Activated CD4-positive, alpha-beta T cell treated with anti-CD3 and anti-CD28 coated beads, Interleukin-2, amount 50 U/mL, for 24 hours (primary cell): ENCODE measurements around the gene MAML1.
A peak's percentile ranks its signal among the peaks of the same experiment; 100 is the strongest.

Source experiments
- DNase-seq, 2 donors: peaks; one replicate each; pipeline ENCODE4 v3.0.0-alpha.2; 2020; ENCODE audit warnings: low read depth in 1 of 2, low spot score in 1 of 2

The MAML1 gene

DNA sequence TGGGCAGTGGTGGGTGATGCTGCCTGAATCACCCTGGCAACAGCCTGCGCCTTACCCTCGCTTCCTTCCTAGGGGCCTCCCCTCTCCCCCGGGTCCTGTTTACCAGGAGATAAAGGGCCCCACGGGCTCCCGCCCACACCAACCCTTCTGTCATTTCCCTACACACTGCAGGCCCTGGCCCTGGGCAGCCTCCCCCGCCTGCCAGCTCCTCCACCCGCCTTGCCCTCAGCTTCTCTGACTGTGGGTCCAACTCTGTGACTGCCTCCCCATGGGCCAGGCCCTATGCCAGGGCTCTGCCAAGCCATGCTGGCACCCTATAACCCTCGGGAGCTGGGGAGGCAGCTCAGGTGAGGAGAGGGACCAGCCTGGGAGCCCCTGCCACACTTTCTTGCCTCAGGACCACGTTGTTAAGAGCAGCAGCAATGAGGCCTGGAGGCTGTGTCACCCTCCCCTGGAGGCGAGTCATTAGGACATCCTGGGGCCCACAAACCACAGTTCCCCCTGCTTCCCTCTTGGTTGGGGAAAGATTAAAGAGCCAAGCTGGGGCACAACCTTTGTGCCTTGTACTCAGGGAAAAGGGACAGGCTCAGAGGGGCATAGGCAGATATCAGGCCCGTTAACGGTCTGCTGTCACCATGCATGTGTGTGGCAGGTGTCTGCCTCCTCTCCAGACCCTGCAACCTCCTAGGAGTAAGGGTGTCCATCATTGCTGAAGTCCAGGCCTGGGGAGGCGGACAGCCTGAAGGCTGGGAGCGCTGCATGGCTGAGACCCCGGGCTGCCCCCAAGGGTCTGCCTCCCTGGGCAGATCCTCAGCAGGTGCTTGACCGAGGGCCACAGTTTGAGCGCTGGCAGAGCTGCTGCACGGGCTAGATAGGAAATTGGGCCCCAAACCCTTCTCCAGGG lies 71.3 kb downstream of the MAML1 start:
- peak in 1 of 2 donors; percentile 36 for DNase-seq

DNA sequence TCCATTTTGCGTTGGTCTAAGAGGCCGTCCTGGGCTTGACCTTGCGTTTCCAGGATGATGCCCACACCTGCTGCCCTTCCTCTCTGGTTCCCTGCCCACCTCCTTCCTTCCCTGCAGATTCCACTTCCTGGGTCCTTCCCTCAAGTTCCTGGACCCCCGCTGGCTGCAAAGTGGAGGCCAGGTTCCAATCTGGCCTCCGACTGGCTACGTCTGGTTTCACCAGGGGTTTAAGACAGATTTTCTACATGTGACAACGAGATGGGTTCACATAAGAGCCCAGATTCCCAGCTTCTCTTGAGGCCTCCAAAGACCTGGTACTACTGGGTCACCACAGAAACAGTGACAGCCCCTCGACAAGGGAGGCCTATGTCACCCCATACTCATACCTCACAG lies 71.9 kb downstream of the MAML1 start:
- DNase-seq, result no peak

DNA sequence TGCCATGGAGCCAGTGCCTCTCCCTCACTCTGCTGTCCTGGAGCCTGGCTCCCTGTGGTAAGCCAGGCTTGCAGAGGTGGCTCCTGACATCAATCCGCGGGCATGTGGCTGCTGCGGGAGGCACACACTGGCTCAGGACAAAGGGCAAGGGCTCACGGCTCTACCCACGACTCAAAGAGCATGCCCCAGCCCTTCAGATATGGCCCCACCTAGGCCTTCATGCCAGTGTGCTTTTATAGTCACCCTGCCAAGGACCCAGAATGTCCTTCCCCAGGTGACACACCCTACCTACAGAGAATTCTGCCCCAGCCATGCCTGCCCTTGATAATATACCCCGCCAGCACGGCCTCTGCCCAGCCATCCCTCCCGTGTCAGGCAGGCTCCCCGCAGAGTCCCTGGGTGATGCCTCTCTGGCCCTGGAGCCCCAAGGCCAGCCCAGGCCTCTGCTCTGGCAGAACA lies 72.5 kb downstream of the MAML1 start:
- no peak for DNase-seq

DNA sequence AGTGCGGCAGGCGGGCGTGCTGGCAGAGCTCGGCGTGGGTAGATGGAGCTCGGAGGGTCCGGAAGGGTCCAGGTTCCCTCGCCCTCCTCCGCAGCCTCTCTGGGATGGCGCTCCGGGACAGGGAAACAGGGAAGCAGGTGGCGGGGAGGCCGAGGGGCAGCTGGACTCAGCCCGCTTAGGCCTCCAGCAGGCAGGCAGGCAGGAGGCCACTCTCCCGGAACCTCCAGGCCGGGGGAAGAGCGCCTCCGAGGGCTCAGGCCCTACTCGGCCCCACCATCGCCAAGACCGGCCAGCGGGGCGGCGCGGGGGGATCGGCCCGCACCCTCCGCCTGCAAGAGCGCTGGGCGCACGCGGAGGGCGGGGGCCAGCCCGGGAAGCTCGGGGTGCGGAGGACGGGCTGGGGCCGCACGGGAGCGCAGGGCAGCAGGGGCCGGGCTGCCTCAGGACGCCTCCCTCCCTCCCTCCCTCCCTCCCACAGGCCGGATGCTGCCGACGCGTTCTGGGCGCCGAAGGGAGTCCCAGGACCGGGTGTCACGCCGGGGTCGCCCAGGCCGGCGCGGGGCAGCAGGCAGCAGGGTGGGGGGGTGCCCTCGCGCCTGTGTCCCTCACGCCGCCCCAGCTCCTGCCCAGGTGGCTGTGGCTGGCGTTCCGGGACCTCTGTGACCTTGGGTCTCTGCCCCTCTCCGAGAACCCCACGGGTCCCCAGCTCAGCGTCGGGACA lies 73.1 kb downstream of the MAML1 start:
- DNase-seq, result no peak

DNA sequence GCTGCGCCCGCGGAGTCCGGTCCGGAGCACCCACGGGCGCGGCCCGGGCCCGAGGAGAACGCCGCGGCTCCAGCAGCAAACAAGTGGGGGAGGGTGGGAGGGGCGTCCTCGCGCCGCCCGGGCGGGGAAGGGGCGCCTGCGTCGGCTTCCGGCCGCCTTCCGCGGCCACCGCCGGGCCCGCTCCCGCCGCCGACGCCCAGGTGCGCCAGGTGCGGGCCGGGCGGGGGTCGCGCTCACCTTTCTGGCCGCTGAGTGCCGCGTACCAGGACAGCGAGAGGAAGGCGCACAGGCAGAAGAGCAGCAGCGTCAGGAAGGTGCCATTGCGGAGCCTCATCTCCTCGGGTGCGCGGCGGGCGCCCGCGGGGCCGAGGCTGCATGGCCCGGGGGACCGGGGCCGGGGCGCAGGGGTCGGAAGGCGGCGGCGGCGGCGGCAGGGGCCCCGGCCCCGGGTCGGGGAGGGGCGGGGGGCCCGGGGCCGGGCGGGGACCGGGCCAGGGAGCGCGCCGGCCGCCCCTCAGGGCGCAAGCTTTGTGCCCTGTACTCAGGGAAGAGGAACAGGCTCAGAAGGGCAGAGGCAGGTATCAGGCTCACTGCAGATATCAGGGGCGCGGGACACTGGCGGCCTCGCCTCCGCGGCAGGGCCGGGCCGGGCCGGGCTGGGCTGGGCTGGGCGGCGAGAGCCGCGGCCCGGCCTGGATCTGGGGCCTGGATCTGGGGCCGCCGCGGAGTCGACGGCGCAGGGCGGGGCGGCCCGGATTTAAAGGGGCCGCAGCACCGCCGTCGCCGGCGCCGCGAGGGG lies 73.8 kb downstream of the MAML1 start, which contains the start of gene MGAT4B:
MGAT4B (minus strand) TSS at position 617 of the 799 bp plus-strand sequence; CDS start at position 334, 283 bp downstream.
- peak in 1 of 2 donors; percentile 31 for DNase-seq

DNA sequence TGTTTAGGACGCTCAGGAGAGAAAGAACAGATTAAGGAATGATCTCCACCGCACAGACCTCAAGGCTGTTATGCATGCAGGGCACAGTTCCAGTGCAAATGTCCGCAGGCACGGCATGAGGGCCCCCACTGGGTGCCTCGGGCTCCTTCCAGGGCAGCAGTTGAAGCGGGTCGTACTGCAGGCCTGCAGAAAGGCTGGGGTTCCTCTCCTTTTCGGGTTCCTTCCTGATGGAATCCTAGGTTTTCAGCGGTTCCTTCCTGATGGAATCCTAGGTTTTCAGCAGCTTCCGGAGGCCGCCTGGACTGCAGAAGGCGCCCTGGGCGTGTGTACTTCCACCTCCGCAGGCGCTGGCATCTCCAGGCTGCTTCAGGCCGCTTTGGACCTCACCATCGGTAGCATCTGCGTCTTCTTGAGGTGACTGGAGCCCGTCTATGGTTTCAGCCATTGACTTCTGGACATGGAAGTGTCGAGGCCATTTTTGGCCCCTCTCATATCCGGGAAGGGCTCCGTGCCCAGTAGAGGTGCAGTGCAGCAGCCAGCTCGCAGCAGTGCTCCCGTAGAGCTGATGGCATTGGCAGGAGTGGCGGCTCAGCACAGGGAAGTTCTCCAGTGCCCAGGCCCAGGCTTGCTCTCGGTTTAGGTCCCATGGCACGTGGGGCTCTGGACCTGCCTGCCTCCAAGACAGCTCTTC lies 79.7 kb downstream of the MAML1 start:
- DNase-seq, result no peak

DNA sequence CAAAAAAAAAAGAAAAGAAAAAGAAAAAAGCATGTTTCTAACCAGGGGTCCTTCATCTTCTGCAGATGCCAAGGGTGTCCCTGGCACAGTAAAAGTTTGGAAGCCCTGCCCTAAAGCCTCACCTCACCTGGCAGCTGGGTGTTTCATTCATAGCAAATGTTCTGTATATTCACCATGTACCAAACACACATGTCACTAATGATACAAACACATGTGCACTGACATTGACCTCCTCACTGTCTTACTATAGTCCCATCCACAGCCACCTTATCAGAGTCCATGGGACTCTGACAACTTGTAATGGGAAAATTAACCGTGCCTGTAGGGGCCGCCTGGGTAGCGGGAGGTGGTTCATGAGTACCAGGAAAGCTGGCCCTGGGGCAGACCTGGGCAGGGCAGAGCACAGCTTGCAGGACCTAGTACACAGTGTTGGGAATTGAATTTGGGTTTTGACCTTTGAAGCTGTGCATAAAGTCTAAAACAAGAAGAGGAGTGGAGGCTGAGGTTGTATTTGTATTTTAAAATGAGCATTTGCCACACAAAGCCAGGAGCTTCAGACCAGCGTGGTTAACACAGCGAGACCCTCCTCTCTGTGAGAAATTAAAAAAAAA lies 80.5 kb downstream of the MAML1 start:
- DNase-seq, result no peak

DNA sequence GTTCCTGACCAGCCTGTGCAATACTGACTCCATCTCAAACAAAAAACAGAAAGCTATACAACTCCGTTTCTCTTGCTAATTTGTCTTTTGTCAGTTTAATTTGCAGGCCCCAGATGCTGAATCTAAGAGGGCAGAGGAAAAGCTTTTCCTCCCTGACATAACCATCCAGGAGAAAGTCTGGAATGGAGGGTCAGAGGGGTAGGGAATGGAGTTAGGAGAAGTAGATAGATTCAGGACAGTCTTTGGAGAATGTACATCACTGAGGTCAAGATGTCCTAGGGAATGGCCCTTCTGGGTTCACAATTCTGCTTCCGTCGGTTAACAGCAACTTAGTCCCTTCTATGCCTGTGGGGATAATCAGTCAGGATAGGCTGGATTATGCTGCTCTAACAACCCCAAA lies 81.5 kb downstream of the MAML1 start:
- no peak for DNase-seq

DNA sequence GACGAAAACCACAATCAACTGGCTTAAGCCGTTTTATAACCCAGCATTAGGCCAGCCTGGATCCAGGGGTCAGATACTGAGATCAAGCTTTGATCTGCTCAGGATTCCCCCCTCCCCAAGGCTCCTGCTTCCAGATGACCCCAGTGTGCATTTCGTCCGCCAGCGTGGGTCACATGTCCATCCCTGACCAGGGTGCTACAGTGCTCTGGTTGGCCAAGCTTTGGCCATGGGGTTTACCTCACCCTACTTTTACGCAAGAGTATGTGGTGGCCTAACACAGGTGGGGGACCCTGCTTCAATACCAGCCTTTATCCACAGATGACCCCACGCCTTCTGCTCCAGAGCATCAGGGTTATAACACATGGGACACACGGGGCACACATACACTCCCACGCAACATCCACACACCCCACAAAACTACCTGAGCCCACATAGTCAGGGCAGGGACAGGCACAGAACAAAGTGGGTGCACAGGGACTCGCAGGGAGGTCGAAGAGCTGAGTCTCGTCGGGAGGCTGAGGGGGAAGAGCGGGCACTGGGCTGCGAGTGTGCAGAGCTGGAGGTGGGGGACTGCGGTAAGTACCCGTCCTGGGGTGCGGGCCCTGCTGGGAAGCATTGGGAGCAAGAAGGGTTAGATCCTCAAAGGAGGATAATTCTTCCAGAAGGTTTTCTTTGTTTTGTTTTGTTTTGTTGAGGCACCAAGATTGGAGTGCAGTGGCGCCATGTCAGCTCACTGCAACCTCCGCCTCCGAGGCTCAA lies 83.0 kb downstream of the MAML1 start:
- no peak for DNase-seq

DNA sequence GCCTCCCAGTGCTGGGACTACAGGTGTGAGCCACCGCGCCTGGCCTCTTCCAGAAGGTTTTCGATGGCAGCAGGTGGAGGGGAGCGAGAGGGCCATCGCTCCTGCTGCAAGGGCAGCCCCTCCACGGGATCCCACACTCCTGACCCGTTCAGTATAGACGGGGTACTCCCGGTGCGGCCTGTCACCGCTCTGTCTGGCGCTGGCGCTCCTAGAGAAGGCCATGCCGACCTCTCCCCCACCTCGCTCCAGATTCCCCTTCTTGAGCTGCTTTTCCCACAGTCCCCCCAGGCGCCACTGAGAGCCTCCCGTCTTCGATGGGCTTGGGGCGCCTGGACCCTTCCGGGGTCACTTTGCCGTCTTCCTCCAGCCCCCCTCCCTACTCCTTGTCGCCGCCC lies 83.8 kb downstream of the MAML1 start:
- no peak for DNase-seq

DNA sequence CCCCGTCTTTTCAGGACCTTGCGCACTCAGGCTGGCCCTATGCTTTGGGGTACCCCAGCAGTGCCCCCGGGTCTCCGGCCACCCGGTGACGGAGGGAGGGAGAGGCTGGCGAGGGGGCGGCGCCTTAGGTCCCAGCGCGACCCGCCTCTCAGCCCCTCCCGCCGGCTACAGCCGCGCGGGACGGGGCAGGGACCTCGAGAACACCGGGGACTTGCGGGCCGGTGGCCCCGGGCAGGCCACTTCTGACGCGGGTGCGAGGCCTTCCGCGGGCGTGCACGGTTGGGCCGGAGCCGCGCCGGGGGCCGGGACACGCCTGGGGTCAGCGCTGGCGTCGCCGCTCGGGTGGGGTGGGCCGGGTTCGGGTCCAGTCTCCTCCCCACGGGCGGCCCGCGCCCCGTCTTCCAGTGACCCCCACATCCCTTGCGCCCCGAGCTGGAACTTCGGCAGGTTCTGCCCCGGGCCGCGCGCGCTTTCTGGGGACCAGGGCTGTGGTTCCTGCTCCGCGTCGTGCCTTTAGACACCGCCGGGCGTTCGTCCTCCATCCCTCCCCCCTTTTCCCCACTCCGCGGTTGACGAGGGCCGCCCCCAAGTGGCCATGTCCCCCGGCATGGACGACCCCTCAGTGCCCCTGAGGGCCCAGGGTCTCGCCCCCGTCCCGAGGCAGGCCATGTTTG lies 84.3 kb downstream of the MAML1 start:
- no peak for DNase-seq

DNA sequence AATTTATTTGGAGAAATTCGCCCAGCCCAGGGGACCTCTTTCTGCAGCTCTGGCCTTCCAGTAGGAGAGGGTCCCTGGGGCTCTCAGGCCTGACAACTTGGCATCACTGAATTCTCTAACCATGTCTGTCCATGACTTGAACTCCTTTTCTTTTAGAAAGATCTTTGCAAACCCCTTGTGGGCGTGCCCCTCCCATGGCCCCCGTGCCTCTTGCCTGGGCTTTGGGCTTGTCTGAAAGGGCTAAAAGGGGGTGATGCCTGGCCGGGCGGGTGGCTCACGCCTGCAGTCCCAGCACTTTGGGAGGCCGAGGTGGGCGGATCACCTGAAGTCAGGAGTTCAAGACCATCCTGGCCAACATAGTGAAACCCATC lies 84.8 kb downstream of the MAML1 start:
- no peak for DNase-seq

DNA sequence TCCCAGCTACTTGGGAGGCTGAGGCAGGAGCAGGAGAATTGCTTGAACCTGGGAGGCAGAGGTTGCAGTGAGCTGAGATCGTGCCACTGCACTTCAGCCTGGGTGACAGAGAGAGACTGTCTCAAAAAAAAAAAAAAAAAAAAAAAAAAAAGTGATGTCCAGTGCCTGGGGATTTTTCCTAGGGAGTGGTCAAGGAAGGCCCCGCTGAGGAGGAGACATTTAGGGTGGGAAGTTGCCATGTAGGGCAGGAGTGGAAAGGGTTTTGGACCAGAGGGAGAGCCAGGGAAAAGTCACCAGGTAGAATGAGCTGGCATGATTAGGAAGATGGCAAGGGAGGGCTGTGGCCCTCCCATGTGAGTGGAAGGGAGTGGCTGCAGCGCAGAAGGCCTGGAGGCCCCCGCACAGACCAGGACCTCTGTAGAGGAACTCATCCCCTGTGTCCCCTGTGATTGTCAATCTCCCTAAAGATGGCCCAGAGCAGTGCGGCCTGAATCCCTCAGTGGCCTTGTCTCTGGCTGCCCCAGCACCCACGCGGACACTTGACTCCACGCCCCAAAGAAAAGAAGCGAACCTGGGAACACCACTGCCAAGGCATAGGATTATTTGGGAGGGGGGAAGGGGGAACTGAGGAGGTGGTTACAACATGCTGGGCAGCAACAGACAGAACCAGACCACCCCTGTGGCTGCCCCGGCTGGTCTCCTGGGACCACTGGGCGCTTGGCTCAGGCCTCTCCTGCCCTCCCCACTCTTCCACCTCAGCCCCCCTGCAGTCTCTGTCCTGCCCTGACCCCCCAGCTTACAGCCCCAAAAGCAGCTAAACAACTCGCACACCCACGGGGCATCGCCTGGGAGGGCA lies 85.5 kb downstream of the MAML1 start:
- no peak for DNase-seq

DNA sequence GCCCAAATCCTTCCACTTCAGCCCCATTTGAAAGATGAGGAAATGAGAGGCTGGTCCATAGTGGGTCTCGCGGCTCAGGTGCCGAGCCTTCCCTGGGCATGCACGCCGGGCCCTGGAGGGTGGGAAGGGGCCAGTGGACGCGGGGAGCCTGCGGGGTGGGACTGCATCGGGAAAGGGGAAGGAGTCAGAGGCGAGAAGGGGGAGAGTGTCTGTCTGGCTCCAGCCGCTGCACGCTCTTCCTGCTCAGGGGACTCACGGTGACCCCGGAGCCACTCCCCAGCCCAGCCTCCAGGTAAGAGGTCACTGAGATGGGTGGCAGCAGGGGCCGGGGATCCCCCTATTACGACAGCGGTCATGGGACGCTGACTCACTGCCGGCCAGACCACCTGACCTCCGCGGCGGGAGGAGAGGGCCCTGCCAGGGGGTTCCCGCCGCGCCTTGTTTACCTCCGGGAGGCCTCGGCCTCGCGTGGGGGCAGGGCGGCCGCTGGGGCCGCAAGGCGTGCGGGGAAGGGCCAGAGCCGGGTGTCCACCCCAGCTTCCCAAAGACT lies 86.2 kb downstream of the MAML1 start:
- DNase-seq, result peak in 1 of 2 donors; percentile 76

DNA sequence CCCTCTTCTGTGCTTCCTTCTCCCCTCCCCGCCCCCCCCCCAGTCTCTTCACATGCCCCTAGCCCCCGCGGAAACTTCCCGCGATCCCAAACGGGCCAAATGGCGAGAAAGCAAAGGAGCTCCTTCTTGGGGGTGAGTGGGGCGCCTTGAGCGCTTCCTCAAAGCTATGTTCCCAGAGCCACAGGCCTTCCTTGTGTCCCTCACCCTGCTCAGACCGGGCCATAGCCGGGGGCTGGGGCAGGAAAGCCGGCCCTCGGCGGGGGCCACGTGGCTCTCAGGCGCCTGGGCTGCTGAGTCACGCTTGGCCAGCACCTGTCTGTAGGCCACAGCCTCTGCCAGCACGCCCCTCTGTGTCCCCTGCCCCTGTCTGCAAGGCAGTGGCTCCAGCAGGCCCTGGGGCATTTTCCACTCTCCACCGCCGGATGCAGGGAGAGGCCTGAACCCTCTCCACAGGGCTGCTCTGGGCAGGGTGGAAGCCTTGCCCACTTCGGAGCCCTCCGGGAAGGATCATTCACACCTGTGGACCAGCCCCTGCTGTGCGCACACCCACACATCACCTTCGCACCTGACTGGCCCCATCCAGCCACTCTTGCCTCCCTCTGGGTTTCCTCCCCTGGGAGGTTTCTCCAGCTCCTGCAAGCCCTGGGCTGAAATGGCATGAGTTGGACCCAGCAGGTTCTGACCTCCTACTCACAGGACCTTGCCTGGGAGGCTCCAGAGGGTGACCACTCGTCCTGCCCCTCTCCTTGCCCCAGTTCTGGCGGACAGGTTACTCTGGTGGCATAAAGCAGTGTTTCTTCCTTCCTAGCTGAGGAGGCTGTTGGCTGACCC lies 86.9 kb downstream of the MAML1 start:
- DNase-seq, result no peak

DNA sequence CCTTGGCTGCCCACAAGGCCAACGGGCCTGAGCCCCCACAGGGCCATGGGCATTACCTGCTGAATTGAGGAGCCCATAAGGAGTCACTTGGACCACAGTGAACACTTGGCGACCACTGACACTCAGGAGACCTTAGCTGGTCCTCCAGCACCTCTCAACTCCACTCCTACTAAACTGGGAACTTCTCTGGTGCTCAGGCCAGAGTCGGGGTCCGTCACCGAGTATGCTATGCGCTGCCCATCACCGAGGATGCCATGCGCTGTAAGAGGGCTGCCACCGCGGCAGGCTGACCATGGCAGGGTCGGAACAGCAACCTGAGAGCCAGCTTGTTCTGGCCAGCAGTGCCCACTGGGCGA lies 87.5 kb downstream of the MAML1 start:
- no peak for DNase-seq
